Activated naive CD4-positive, alpha-beta T cell treated with anti-CD3 and anti-CD28 coated beads, Interleukin-2, amount 50 U/mL, for 24 hours (primary cell): ENCODE results near the gene CD9.
"Not testable (repeated sequence)": the region's sequence is repeated elsewhere in the genome, so short reads cannot be mapped to it uniquely, and the experiment has no call there.

Experiments
- H3K27ac Mint-ChIP-seq: one replicate; pipeline ENCODE4 v1.8.0; 2021; ENCODE audit warnings: mild to moderate bottlenecking, mixed read lengths
- H3K27me3 Mint-ChIP-seq: one replicate; pipeline ENCODE4 v1.8.0; 2021; ENCODE audit warnings: mixed read lengths
- H3K36me3 Mint-ChIP-seq: one replicate; pipeline ENCODE4 v1.8.0; 2021; ENCODE audit warnings: mixed read lengths
- H3K4me1 Mint-ChIP-seq: one replicate; pipeline ENCODE4 v1.8.0; 2021; ENCODE audit warnings: mixed read lengths
- H3K4me3 Mint-ChIP-seq: one replicate; pipeline ENCODE4 v1.8.0; 2021; ENCODE audit warnings: mild to moderate bottlenecking, mixed read lengths
- H3K9me3 Mint-ChIP-seq: one replicate; pipeline ENCODE4 v1.8.0; 2021; ENCODE audit warnings: mixed read lengths

Gene CD9

GRCh38 chr12:6205144-6205539 is 4.9 kb downstream of the CD9 start:
- H3K9me3 Mint-ChIP-seq: no peaks in the 10 kb centered on the region
- H3K4me1 Mint-ChIP-seq: peaks cover 5% of the 10 kb centered on the region
- H3K36me3 Mint-ChIP-seq: peaks cover 2% of the 10 kb centered on the region
- H3K27me3 Mint-ChIP-seq: peaks cover 24% of the 10 kb centered on the region
- H3K4me3 Mint-ChIP-seq: no peak overlapping the region
- no peak overlapping the region for H3K27ac Mint-ChIP-seq

- peaks cover 2% of the 10 kb centered on the region for H3K36me3 Mint-ChIP-seq
- no peak overlapping the region for H3K27ac Mint-ChIP-seq
- no peaks in the 10 kb centered on the region for H3K9me3 Mint-ChIP-seq
Measured at GRCh38 chr12:6205761-6206160, 5.6 kb downstream of the CD9 start.

DNA sequence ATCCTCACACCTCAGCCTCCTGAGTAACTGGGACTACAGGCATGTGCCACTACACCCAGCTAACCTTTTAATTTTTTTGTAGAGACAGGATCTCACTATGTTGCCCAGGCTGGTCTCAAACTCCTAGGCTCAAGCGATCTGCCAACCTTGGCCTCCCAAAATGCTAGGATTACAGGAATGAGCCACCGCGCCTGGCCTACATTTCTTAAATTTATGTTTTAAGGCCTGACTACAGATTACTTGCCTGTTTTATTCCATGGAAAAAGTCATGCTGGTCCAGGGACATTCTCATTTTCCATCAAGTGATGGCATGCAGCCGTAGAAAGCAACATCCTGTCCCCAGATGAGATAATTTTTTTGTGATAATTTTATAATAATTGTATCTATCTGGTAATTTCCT is 6.1 kb downstream of the CD9 start:
- Mint-ChIP-seq H3K4me1 (peaks cover under 1% of the 10 kb centered on the region), H3K9me3 (no peaks in the 10 kb centered on the region)

More at GRCh38 chr12:6205761-6206160, 5.6 kb downstream of the CD9 start:
- H3K4me1 Mint-ChIP-seq: peaks cover 5% of the 10 kb centered on the region
- no peak overlapping the region for H3K4me3 Mint-ChIP-seq
- H3K27me3 Mint-ChIP-seq: peaks cover 24% of the 10 kb centered on the region

DNA sequence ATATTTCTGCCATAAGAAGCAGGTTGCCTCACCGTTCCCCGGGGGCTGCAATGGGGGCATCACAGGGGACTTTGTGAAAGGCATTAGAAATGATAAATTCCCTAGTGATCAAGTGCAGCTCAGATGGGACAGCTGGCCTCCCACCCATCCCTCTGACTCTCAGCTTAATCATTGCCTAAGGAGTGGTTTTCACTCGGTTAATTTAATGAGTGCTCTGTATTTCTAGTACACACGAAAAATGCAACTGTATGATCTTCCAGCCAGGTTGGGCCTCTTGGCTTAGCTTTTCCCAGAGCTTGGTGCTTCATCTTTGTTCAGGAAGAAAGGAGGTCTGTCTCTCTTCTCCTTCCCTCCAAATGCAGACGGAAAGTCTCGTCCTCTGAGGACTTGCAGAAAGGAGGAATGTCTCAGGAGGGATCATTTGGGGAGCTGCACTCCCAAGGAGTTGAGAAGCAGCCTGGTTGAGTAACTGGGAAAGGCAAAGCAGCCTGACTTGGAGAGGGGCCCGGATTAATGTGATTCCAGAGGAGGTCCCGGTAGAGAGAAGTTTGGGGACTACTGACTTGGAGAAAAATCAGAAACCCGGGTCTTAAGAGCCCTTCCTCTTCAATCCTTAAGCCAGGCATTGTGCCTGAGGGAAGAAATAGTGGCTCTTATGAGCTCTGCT is 7.2 kb downstream of the CD9 start:
- Mint-ChIP-seq H3K27me3 (peaks cover 15% of the 10 kb centered on the region), H3K27ac (no peak overlapping the region), H3K4me3 (no peak overlapping the region), H3K36me3 (peaks cover 2% of the 10 kb centered on the region), H3K9me3 (no peaks in the 10 kb centered on the region), H3K4me1 (no peaks in the 10 kb centered on the region)

More for the DNA sequence above, 6.1 kb downstream of the CD9 start:
- Mint-ChIP-seq H3K27me3 (peaks cover 21% of the 10 kb centered on the region), H3K27ac (no peak overlapping the region), H3K36me3 (peaks cover 2% of the 10 kb centered on the region), H3K4me3 (no peak overlapping the region)

DNA sequence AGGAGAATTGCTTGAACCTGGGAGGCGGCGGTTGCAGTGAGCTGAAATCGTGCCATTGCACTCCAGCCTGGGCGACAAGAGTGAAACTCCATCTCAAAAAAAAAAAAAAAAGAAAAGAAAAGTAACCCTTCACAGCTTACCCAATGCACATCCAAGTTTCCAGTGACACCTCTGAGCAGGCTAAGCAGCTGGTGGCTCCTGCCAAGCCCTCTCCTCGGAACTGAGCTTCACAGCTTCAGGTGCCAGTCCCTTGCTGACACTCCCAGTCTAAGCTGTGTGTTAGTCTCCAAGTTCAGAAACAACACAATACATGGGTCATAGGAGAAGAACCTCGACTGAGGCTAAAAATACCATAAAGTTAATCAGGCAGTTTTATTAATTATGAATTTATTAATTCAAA is 7.9 kb downstream of the CD9 start:
- Mint-ChIP-seq H3K9me3 (no peaks in the 10 kb centered on the region), H3K27ac (no peak overlapping the region), H3K27me3 (peaks cover 7% of the 10 kb centered on the region), H3K4me1 (no peaks in the 10 kb centered on the region), H3K36me3 (no peaks in the 10 kb centered on the region), H3K4me3 (no peak overlapping the region)

GRCh38 chr12:6209428-6209827 is 9.2 kb downstream of the CD9 start:
- H3K9me3 Mint-ChIP-seq, H3K36me3 Mint-ChIP-seq, H3K4me3 Mint-ChIP-seq, H3K27me3 Mint-ChIP-seq, H3K27ac Mint-ChIP-seq, H3K4me1 Mint-ChIP-seq: not testable (repeated sequence)

DNA sequence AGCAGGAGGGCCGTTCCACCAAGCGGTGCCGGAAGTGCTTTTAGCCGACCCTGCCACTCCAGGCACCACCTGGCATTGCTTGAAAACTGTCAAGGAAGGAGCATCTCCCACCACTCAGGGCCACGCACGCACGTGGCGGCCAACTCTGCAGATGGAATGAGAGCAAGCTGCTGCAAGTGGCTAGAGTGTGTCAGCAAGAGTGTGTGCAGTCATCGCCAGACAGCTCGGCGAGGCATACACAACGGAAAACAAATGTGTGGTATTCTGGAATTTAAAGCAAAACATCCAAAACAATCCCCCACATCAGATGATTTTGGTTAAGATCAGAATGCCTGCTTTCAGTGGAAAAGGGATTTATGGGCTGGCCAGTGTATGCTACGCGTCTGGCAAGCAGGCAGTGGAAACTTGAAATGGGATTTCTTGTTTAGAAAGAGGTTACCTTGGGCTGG is 11.2 kb downstream of the CD9 start:
- H3K9me3 Mint-ChIP-seq: no peaks in the 10 kb centered on the region
- H3K4me1 Mint-ChIP-seq: peaks cover 3% of the 10 kb centered on the region
- no peaks in the 10 kb centered on the region for H3K36me3 Mint-ChIP-seq
- H3K4me3 Mint-ChIP-seq: no peak overlapping the region
- H3K27me3 Mint-ChIP-seq: no peaks in the 10 kb centered on the region
- H3K27ac Mint-ChIP-seq: no peak overlapping the region

- Mint-ChIP-seq H3K27me3 (no peaks in the 10 kb centered on the region), H3K4me3 (no peak overlapping the region), H3K9me3 (no peaks in the 10 kb centered on the region), H3K4me1 (peaks cover 3% of the 10 kb centered on the region), H3K27ac (no peak overlapping the region), H3K36me3 (no peaks in the 10 kb centered on the region)
Measured at GRCh38 chr12:6212086-6212485, 11.9 kb downstream of the CD9 start.

GRCh38 chr12:6213969-6214368 is 13.8 kb downstream of the CD9 start:
- H3K4me3 Mint-ChIP-seq: no peak overlapping the region
- H3K9me3 Mint-ChIP-seq: no peaks in the 10 kb centered on the region
- no peaks in the 10 kb centered on the region for H3K36me3 Mint-ChIP-seq
- H3K27me3 Mint-ChIP-seq: no peaks in the 10 kb centered on the region
- H3K4me1 Mint-ChIP-seq: peaks cover 9% of the 10 kb centered on the region
- no peak overlapping the region for H3K27ac Mint-ChIP-seq

DNA sequence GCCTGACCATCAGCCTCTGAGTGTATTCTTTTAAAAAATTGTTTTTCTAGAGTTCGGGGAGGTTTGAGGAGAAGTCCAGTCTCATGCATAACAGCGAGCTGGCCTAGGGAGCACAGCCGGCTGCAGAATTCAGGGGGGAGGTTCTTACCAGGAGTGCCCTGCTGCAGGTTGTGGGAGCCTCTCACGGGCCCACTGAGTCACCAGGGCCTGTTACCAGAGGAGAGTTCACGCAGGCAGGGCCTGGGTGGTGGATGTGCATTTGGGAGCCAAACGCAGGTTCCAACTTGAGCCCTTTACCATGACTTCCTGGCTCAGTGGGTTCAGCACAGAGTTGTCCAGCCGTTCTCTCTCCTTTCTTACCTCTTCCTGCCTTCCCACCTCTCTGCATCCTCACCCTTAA is 14.4 kb downstream of the CD9 start:
- H3K36me3 Mint-ChIP-seq: no peaks in the 10 kb centered on the region
- no peaks in the 10 kb centered on the region for H3K27me3 Mint-ChIP-seq
- peaks cover 9% of the 10 kb centered on the region for H3K4me1 Mint-ChIP-seq
- no peaks in the 10 kb centered on the region for H3K9me3 Mint-ChIP-seq
- no peak overlapping the region for H3K4me3 Mint-ChIP-seq
- H3K27ac Mint-ChIP-seq: peak overlapping the region; percentile 41

DNA sequence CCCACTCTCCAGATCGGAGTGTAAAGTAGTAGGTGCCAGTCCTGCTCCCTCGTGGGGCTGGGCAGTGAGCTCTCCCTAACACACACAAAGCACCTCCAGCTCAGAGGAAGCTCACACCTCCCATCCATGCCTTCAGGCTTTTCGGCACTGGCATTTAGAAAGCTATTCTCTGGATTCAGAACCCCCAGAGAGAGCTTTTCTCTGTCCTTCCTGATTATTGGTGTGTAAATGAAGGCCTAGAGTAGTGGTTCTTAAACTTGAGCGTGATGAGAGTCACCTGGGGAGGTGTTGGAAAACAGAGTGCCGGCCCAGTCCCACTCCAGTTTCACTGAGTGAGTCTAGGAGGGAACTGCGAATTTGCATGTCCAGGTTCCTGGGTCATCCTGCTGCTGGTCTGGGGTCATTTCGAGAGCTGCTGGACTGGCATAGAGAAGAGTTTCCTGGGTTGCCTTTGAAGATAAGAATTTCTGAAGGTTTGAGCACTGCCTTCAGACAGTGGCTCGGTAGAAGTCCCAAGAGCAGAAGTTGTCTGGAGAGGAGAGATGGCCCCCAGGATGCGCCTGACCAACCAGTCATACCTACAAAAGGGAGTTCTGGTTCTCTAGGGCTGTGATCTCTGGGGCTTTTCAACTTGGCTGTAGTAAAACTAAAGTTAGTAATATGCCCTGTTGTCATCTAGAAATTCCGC is 15.1 kb downstream of the CD9 start:
- no peaks in the 10 kb centered on the region for H3K27me3 Mint-ChIP-seq
- no peaks in the 10 kb centered on the region for H3K9me3 Mint-ChIP-seq
- no peak overlapping the region for H3K27ac Mint-ChIP-seq
- no peak overlapping the region for H3K4me3 Mint-ChIP-seq
- no peaks in the 10 kb centered on the region for H3K36me3 Mint-ChIP-seq
- H3K4me1 Mint-ChIP-seq: peaks cover 9% of the 10 kb centered on the region

DNA sequence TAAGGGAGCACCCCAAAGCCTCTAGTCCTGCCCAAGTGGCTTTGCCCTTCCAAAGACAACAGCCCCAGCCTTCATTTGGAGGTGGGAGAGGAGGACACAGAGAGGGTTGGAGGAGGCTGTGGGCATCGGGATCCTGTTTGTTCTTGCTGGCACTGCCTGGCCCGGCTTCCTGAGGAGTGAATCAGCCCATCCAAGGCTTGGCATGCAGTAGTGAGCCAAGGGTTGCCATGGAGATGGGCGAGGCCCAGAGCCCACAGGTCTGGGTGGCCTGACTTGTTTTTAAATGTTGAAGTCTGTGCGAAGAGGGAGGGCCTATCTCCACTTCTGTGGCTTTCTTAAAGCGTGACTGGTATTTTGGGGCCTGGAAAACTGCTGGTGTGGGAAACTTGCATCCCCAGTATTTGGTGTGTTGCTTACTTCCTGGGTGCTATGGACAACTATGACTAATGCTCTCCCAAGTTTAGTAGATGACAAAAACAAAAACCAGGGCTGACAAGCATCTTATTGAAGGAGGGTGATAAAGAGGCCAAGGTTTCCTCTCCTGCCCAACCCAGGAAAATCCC is 15.8 kb downstream of the CD9 start:
- no peak overlapping the region for H3K4me3 Mint-ChIP-seq
- no peak overlapping the region for H3K27ac Mint-ChIP-seq
- no peaks in the 10 kb centered on the region for H3K27me3 Mint-ChIP-seq
- no peaks in the 10 kb centered on the region for H3K36me3 Mint-ChIP-seq
- no peaks in the 10 kb centered on the region for H3K9me3 Mint-ChIP-seq
- peaks cover 9% of the 10 kb centered on the region for H3K4me1 Mint-ChIP-seq

GRCh38 chr12:6216581-6216980 is 16.4 kb downstream of the CD9 start:
- Mint-ChIP-seq H3K27me3 (no peaks in the 10 kb centered on the region), H3K4me1 (peaks cover 9% of the 10 kb centered on the region), H3K27ac (no peak overlapping the region)

GRCh38 chr12:6218347-6218925 is 18.2 kb downstream of the CD9 start:
- peaks cover 9% of the 10 kb centered on the region for H3K4me1 Mint-ChIP-seq
- no peaks in the 10 kb centered on the region for H3K36me3 Mint-ChIP-seq
- H3K9me3 Mint-ChIP-seq: no peaks in the 10 kb centered on the region
- H3K27ac Mint-ChIP-seq: no peak overlapping the region
- H3K4me3 Mint-ChIP-seq: no peak overlapping the region
- no peaks in the 10 kb centered on the region for H3K27me3 Mint-ChIP-seq

More at GRCh38 chr12:6216581-6216980, 16.4 kb downstream of the CD9 start:
- Mint-ChIP-seq H3K36me3 (no peaks in the 10 kb centered on the region), H3K9me3 (no peaks in the 10 kb centered on the region), H3K4me3 (no peak overlapping the region)

GRCh38 chr12:6219980-6220379 is 19.8 kb downstream of the CD9 start:
- Mint-ChIP-seq H3K36me3 (no peaks in the 10 kb centered on the region), H3K4me1 (peaks cover 9% of the 10 kb centered on the region), H3K9me3 (no peaks in the 10 kb centered on the region), H3K27me3 (no peaks in the 10 kb centered on the region), H3K4me3 (no peak overlapping the region), H3K27ac (no peak overlapping the region)

DNA sequence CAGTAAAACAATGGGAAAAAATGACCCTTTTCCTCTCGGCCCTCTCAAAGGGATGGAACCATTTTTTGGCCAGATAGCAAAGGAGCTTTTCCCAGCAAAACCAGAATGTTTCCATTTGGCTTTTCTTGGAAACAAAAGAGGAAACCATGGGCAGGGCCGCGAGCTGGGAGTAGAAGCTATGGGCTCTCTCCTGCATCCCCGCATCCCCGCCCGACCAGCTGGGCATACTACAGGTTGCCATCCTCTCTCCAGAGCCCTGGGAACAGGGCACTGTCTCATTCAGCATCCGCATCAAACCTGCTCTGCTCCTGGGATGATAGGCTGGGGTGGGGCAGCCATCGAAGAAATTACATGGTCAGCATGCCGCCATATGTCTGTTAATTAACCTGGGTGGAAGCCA is 20.9 kb downstream of the CD9 start:
- Mint-ChIP-seq H3K27ac (no peak overlapping the region), H3K9me3 (no peaks in the 10 kb centered on the region), H3K4me1 (peaks cover 6% of the 10 kb centered on the region), H3K27me3 (no peaks in the 10 kb centered on the region), H3K36me3 (no peaks in the 10 kb centered on the region), H3K4me3 (no peak overlapping the region)
